Keratinocyte (primary cell): ENCODE measurements around the gene ZNF555. TPM values are rescaled to one million over a fixed set of nuclear protein-coding genes. Genes with fewer than 3 reads are reported as not detected.

Source experiments
- DNase-seq: peaks from one replicate; pipeline ENCODE4 v3.0.0-alpha.2; 2011; ENCODE audit warnings: low read depth, missing footprints, low spot score
- FAIRE-seq: peaks from 2 replicates; lab custom pipeline; 2011; peaks lifted over from hg19 to GRCh38; lab: Jason Lieb, UNC
- H2AFZ ChIP-seq: 2 replicates; pipeline ENCODE4 v1.6.0; 2012; ENCODE audit warnings: low read length, control low read depth, inconsistent platforms; ENCODE audit not compliant: control insufficient read depth
- H3K27ac ChIP-seq: 2 replicates; pipeline ENCODE4 v1.5.1; 2011; ENCODE audit warnings: low read length; ENCODE audit not compliant: control insufficient read depth, insufficient read depth
- H3K27me3 ChIP-seq: 3 replicates; pipeline ENCODE4 v1.6.0; 2011; ENCODE audit warnings: low read length; ENCODE audit not compliant: control insufficient read depth, insufficient read depth; ENCODE audit errors: extremely low read depth
- H3K36me3 ChIP-seq, 2 experiments: 2 replicates in 1 of 2; 3 replicates in 1 of 2; pipeline ENCODE4 v1.5.1; 2011; ENCODE audit warnings: low read length in 2 of 2, mild to moderate bottlenecking in 1 of 2; ENCODE audit not compliant: control insufficient read depth in 2 of 2, insufficient read depth in 2 of 2; ENCODE audit errors: extremely low read depth in 1 of 2
- H3K4me1 ChIP-seq: 3 replicates; pipeline ENCODE4 v1.5.1; 2011; ENCODE audit warnings: low read length; ENCODE audit not compliant: control insufficient read depth, insufficient read depth; ENCODE audit errors: extremely low read depth
- H3K4me2 ChIP-seq: 3 replicates; pipeline ENCODE4 v1.6.0; 2011; ENCODE audit warnings: low read depth, low read length; ENCODE audit not compliant: control insufficient read depth, insufficient read depth; ENCODE audit errors: extremely low read depth
- H3K4me3 ChIP-seq, 3 experiments: fragments of 200-600 bp in 1 of 3; sonication (generic) in 1 of 3; 2 replicates in 2 of 3; 3 replicates in 1 of 3; pipeline ENCODE4 v1.5.1; 2011 to 2016; ENCODE audit warnings: low read length in 3 of 3, mild to moderate bottlenecking in 3 of 3, control low read depth in 2 of 3, inconsistent platforms in 1 of 3, low read depth in 1 of 3, mixed read lengths in 1 of 3, mixed run types in 1 of 3, moderate library complexity in 1 of 3; ENCODE audit not compliant: control insufficient read depth in 2 of 3, insufficient read depth in 2 of 3; ENCODE audit errors: extremely low read depth in 1 of 3
- H3K79me2 ChIP-seq: 2 replicates; pipeline ENCODE4 v1.6.0; 2012; ENCODE audit warnings: low read length; ENCODE audit not compliant: control insufficient read depth, insufficient read depth
- H3K9ac ChIP-seq: 3 replicates; pipeline ENCODE4 v1.6.0; 2011; ENCODE audit warnings: low read length; ENCODE audit not compliant: control insufficient read depth, insufficient read depth; ENCODE audit errors: extremely low read depth
- H3K9me1 ChIP-seq: 3 replicates; pipeline ENCODE4 v1.6.0; 2011; ENCODE audit warnings: low read length; ENCODE audit not compliant: control insufficient read depth, insufficient read depth; ENCODE audit errors: extremely low read depth
- H3K9me3 ChIP-seq: 2 replicates; pipeline ENCODE4 v1.5.1; 2012; ENCODE audit warnings: low read depth, low read length; ENCODE audit not compliant: control insufficient read depth
- H4K20me1 ChIP-seq: 3 replicates; pipeline ENCODE4 v1.6.0; 2011; ENCODE audit warnings: low read length; ENCODE audit not compliant: control insufficient read depth, insufficient read depth; ENCODE audit errors: extremely low read depth
- EZH2 ChIP-seq: IDR thresholded peaks from one replicate; pipeline ENCODE4 v1.6.1; 2012; ENCODE audit warnings: inconsistent platforms, mild to moderate bottlenecking, low read length, moderate library complexity
- dilution Hi-C: fragments of 300-500 bp; cut with MboI; formaldehyde crosslinking; loops from one replicate; pipeline ENCODE4 v1.7.0; 2020; ENCODE audit warnings: low sequenced_read_pairs; ENCODE audit not compliant: extremely low pct_ligation_motif_present
- polyA plus RNA-seq, 5 experiments: library from polyadenylated mRNA; depleted of rRNA in 3 of 5; stranded (reverse) in 3 of 5; stranded (forward) in 1 of 5; unstranded in 1 of 5; fragments of >200 nt; gene quantifications; 1 replicate in 1 of 5; 2 replicates in 3 of 5; 3 replicates in 1 of 5; pipeline versions ENCODE4 v1.2.1 to v1.2.3, GENCODE V29; 2011 to 2012; ENCODE audit warnings: missing spikeins in 2 of 5, low read depth in 1 of 5, low replicate concordance in 1 of 5
- TF ChIP-seq, protein P1 (sequence below), 3 experiments: IDR thresholded peaks in 1 of 3; conservative IDR thresholded peaks in 1 of 3; optimal IDR thresholded peaks in 1 of 3; 2 replicates in 2 of 3; 3 replicates in 1 of 3; pipeline versions ENCODE3 to v1.5.1; 2011; ENCODE audit warnings: low read length in 3 of 3, mild to moderate bottlenecking in 3 of 3, moderate library complexity in 2 of 3, control low read depth in 1 of 3, inconsistent platforms in 1 of 3; ENCODE audit not compliant: insufficient read depth in 2 of 3; ENCODE audit errors: extremely low read depth in 1 of 3

Gene ZNF555
- polyA plus RNA-seq, 1 donor (not counting 4 experiments of a cell fraction or from before 2014, with no cell fraction given): 4.3 TPM

DNA sequence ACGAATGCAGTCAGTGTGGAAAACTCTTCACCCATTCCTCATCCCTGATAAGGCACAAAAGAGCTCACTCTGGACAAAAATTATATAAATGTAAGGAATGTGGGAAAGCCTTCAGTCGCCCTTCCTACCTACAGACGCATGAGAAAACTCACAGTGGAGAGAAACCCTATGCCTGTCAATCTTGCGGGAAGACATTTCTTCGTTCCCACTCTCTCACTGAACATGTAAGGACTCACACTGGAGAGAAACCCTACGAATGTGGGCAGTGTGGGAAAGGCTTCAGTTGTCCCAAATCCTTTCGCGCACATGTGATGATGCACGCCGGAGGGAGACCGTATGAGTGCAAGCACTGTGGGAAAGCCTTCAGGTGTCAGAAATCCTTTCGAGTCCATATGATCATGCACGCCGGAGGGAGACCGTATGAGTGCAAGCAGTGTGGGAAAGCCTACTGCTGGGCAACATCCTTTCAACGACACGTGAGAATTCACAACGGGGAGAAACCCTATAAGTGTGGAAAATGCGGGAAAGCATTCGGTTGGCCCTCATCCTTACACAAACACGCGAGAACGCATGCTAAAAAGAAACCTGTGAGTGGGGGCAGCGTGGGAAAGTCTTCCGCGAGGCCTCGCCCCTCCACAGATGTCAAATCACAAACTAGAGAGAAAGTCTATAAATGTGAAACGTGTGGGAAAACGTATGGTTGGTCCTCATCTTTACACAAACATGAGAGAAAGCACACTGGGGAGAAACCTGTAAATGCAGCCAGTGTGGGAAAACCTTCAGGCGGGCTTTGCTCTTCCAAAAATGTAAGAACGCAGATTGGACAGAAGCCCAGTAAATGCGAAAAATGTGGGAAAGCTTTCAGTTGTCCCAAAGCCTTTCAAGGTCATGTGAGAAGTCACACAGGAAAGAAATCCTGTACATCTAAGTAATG lies 36.4 kb downstream of the ZNF555 start:
- Histone ChIP-seq H4K20me1 (no peaks in the 10 kb centered on the region), H3K4me1 (no peaks in the 10 kb centered on the region), H3K9me3 (peaks cover 10% of the 10 kb centered on the region), H3K4me2 (no peak overlapping the region), H3K9ac (no peak overlapping the region), H3K79me2 (no peaks in the 10 kb centered on the region), H3K36me3 (no peaks in the 10 kb centered on the region), H2AFZ (no peak overlapping the region), H3K27me3 (no peaks in the 10 kb centered on the region), H3K27ac (no peak overlapping the region), H3K9me1 (no peaks in the 10 kb centered on the region), H3K4me3 (no peak overlapping the region)
- no peak for TF ChIP-seq EZH2
- TF ChIP-seq, protein P1, sequence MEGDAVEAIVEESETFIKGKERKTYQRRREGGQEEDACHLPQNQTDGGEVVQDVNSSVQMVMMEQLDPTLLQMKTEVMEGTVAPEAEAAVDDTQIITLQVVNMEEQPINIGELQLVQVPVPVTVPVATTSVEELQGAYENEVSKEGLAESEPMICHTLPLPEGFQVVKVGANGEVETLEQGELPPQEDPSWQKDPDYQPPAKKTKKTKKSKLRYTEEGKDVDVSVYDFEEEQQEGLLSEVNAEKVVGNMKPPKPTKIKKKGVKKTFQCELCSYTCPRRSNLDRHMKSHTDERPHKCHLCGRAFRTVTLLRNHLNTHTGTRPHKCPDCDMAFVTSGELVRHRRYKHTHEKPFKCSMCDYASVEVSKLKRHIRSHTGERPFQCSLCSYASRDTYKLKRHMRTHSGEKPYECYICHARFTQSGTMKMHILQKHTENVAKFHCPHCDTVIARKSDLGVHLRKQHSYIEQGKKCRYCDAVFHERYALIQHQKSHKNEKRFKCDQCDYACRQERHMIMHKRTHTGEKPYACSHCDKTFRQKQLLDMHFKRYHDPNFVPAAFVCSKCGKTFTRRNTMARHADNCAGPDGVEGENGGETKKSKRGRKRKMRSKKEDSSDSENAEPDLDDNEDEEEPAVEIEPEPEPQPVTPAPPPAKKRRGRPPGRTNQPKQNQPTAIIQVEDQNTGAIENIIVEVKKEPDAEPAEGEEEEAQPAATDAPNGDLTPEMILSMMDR (optimal IDR thresholded peaks at IDR 0.05 in 1 of 3, IDR thresholded peaks at IDR 0.05 in 1 of 3, conservative IDR thresholded peaks at IDR 0.05 in 1 of 3; ENCODE audit: extremely low read depth in 1 of 3, insufficient read depth in 2 of 3, low read length in 3 of 3): no peak
- dilution Hi-C loops: no loop called here
- FAIRE-seq (no peak), DNase-seq (no peak)

DNA sequence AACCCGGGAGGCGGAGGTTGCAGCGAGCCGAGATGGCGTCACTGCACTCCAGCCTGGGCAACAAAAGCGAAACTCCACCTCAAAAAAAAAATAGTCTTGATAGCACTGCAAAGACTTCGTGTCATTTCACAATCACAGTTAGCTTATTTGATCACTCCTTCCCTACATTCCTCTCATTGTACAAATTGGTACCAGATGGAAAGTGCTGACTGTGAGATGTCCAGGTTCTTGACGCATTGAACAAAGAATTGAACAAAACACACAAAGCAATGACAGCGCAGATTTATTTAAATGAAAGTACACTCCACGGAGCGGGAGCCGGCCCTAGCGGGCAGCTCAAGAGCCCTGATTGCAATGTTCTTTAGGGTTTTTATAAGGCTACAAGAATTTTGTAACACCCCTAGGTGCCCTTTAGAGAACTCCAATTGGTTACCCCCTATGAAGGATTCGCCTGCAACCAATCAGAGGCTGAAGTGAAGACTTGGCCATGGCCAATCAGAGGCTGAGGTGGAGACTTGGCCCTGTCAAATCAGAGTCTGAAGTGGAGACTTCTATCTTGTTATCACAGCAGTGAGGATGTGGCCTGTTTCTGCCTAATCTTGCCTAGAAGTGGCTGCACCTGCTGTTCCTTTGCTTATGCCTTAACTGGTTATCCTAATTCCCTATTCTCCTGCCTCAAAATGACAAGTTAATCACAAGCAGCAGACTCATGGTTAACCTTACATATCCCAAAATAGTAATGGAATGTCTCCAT lies 42.6 kb downstream of the ZNF555 start:
- H3K4me1 ChIP-seq: no peaks in the 10 kb centered on the region
- H3K79me2 ChIP-seq: no peaks in the 10 kb centered on the region
- H3K9me3 ChIP-seq: no peaks in the 10 kb centered on the region
- no peaks in the 10 kb centered on the region for H4K20me1 ChIP-seq
- H3K36me3 ChIP-seq: no peaks in the 10 kb centered on the region
- no peak overlapping the region for H2AFZ ChIP-seq
- DNase-seq (no peak), FAIRE-seq (no peak)
- no peak overlapping the region for H3K27ac ChIP-seq
- no peaks in the 10 kb centered on the region for H3K9me1 ChIP-seq
- no peak overlapping the region for H3K9ac ChIP-seq
- H3K4me3 ChIP-seq: no peak overlapping the region
- no peak for TF ChIP-seq EZH2
- TF ChIP-seq, protein P1 (optimal IDR thresholded peaks at IDR 0.05 in 1 of 3, IDR thresholded peaks at IDR 0.05 in 1 of 3, conservative IDR thresholded peaks at IDR 0.05 in 1 of 3; ENCODE audit: extremely low read depth in 1 of 3, insufficient read depth in 2 of 3, low read length in 3 of 3): no peak
- H3K27me3 ChIP-seq: no peaks in the 10 kb centered on the region
- dilution Hi-C loops: no loop called here
- no peak overlapping the region for H3K4me2 ChIP-seq
